Suprapubic skin (tissue), 4 donors: Measurements from ENCODE around the gene C22orf39. TPM values are rescaled to one million over a fixed set of nuclear protein-coding genes. Genes with fewer than 3 reads are reported as not detected.

Source experiments
- DNase-seq, 2 donors: peaks; one replicate each; pipeline ENCODE4 v3.0.0-alpha.2; 2019; ENCODE audit warnings: low spot score in 2 of 2
- H3K27ac ChIP-seq: fragments of 200-600 bp; sonication (generic); one replicate; pipeline ENCODE4 v1.5.1; 2019
- H3K27me3 ChIP-seq: fragments of 200-600 bp; sonication (generic); one replicate; pipeline ENCODE4 v1.5.1; 2019
- H3K36me3 ChIP-seq: fragments of 200-600 bp; sonication (generic); one replicate; pipeline ENCODE4 v1.5.1; 2019
- H3K4me1 ChIP-seq: fragments of 200-600 bp; sonication (generic); one replicate; pipeline ENCODE4 v1.5.1; 2019
- H3K4me3 ChIP-seq: fragments of 200-600 bp; sonication (generic); one replicate; pipeline ENCODE4 v1.5.1; 2019; ENCODE audit warnings: mild to moderate bottlenecking
- H3K9me3 ChIP-seq: fragments of 200-600 bp; sonication (generic); one replicate; pipeline ENCODE4 v1.5.1; 2019
- EP300 ChIP-seq: sonication (generic); formaldehyde crosslinking; IDR thresholded peaks from one replicate; pipeline ENCODE4 v1.6.1; 2017; ENCODE audit warnings: antibody characterized with exemption
- POLR2A ChIP-seq, 2 donors: fragments of 450-650 bp; IDR thresholded peaks; one replicate each; pipeline ENCODE4 v1.6.1; 2017; ENCODE audit warnings: antibody characterized with exemption in 2 of 2, mild to moderate bottlenecking in 2 of 2, moderate library complexity in 2 of 2
- POLR2AphosphoS5 ChIP-seq, 3 donors: sonication (generic); formaldehyde crosslinking; IDR thresholded peaks; one replicate each; pipeline ENCODE4 v1.6.1; 2017; ENCODE audit warnings: antibody characterized with exemption in 3 of 3
- WGBS: methylation state at CpG from one replicate; pipeline ENCODE4 v1.1.5; 2018; 5-methylcytosine and 5-hydroxymethylcytosine counted together
- total RNA-seq, 4 donors: library from RNA; depleted of rRNA; stranded (reverse); fragments of >200 nt; gene quantifications; one replicate each; pipeline ENCODE4 v1.1.0, GENCODE V29; 2016
- TF ChIP-seq, protein P1 (sequence below), 2 donors: fragments of 200-600 bp in 1 of 2; fragments of 450-650 bp in 1 of 2; sonication (generic) in 1 of 2; IDR thresholded peaks; one replicate each; pipeline ENCODE4 v1.5.1; 2016 to 2019; ENCODE audit warnings: antibody characterized with exemption in 2 of 2, mild to moderate bottlenecking in 1 of 2, moderate library complexity in 1 of 2

C22orf39 gene
- total RNA-seq, 4 donors from 2014 or later = 49.4 to 67.0 (median 51.7) TPM

DNA sequence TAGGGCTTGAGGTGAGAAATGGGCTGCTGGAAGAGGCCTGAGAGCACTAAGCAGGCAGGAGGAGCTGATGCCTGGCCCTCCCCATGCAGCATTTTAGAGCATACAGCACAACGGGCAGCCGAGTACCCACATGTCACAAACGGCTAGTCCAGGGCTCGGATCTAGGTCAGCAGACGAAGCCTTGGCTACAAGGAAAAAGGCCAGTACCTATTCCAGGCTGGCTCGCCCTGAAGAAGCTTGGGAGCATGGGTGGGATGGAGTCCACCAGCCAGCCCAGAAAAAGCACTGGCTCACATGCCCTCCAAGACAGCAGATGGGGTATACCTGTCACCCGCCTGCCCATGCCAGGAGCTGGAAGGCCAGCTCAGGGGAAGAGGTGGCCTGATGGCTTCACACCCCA, 21.9 kb upstream of the C22orf39 start:
- H3K27me3 ChIP-seq = no peaks in the 10 kb centered on the region
- H3K9me3 ChIP-seq = no peaks in the 10 kb centered on the region
- H3K36me3 ChIP-seq = peaks cover 97% of the 10 kb centered on the region
- TF ChIP-seq POLR2A (IDR thresholded peaks at IDR 0.05) = no peak
- TF ChIP-seq EP300 = no peak
- TF ChIP-seq, protein P1, sequence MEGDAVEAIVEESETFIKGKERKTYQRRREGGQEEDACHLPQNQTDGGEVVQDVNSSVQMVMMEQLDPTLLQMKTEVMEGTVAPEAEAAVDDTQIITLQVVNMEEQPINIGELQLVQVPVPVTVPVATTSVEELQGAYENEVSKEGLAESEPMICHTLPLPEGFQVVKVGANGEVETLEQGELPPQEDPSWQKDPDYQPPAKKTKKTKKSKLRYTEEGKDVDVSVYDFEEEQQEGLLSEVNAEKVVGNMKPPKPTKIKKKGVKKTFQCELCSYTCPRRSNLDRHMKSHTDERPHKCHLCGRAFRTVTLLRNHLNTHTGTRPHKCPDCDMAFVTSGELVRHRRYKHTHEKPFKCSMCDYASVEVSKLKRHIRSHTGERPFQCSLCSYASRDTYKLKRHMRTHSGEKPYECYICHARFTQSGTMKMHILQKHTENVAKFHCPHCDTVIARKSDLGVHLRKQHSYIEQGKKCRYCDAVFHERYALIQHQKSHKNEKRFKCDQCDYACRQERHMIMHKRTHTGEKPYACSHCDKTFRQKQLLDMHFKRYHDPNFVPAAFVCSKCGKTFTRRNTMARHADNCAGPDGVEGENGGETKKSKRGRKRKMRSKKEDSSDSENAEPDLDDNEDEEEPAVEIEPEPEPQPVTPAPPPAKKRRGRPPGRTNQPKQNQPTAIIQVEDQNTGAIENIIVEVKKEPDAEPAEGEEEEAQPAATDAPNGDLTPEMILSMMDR (IDR thresholded peaks at IDR 0.05) = no peak
- no peak for TF ChIP-seq POLR2AphosphoS5 (IDR thresholded peaks at IDR 0.05)
- 92% methylated on average over 7 of the region's 7 CpGs for WGBS
- peaks cover 7% of the 10 kb centered on the region for H3K4me1 ChIP-seq
- no peak overlapping the region for H3K4me3 ChIP-seq
- DNase-seq = no peak
- H3K27ac ChIP-seq = no peak overlapping the region

DNA sequence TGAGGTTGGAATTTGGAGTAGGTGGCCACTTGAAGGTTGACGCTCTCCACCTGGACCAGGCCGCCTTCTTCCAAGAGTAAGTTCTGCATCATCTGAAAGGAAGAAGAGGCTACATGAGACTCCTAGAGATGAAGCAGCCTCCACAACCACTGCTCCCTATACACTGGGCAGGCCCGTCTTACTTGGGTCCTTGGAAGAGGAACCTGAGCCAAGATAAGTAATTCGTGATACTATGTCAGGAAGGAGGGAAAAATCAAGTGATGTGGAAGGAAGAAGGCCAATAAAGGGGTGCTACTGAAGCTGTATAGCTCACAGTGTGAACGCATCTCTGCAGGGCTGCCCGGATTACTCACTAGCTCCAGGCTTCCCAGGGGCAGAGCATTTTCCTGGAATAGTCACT, 20.4 kb upstream of the C22orf39 start:
- Histone ChIP-seq H3K27ac (no peak overlapping the region), H3K4me1 (peaks cover 3% of the 10 kb centered on the region), H3K36me3 (peaks cover 92% of the 10 kb centered on the region), H3K27me3 (no peaks in the 10 kb centered on the region), H3K9me3 (no peaks in the 10 kb centered on the region), H3K4me3 (no peak overlapping the region)
- WGBS = 96% methylated on average over 6 of the region's 6 CpGs
- DNase-seq = no peak
- TF ChIP-seq POLR2A (IDR thresholded peaks at IDR 0.05) = no peak
- TF ChIP-seq POLR2AphosphoS5 (IDR thresholded peaks at IDR 0.05) = no peak
- TF ChIP-seq, protein P1 (IDR thresholded peaks at IDR 0.05) = no peak
- TF ChIP-seq EP300 = no peak

DNA sequence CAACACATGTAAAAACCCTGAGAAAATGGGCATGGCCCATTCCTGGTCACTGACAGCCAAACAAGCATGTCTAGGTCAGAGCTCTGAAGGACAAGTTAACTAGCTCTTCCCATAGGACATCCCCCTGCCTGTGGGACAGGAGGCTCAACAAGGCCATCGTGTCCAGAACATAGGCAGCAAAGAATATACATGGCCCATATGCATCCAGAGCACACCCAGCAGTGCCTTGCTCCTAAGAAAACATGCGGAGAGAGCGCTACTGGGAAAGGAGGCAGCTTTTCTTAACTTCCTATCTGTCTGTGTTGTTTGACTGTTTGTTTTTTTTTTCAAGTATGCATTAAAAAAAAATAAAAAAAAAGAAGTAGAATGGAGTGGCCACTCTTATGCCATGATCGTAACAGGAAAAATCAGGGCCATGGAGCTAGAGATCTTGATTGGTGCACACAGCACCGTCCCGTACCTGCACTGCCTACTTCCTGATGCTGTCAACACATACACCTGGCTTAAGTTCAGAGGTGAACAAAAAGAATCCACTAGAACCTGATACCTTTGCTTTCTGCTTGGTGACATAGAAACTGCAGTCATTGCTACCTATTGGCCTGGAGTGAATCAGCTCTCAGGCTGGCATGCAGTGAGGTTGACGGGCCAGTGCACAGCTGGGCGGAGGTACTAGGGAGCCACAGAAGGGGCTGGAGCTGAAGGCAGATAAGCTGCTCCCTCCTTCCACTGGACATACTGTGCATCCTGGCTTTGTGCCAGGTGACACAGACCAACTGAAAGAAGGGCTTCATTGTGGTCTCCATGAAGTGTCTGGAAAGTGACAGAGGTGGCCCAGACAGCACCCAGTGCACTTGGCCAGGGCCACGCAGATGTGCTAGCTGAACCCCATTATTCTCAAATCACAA, 19.6 kb upstream of the C22orf39 start:
- Histone ChIP-seq H3K27ac (no peak overlapping the region), H3K4me1 (peaks cover 3% of the 10 kb centered on the region), H3K9me3 (no peaks in the 10 kb centered on the region), H3K27me3 (no peaks in the 10 kb centered on the region), H3K36me3 (peaks cover 90% of the 10 kb centered on the region), H3K4me3 (no peak overlapping the region)
- no peak for TF ChIP-seq POLR2A (IDR thresholded peaks at IDR 0.05)
- no peak for TF ChIP-seq POLR2AphosphoS5 (IDR thresholded peaks at IDR 0.05)
- TF ChIP-seq, protein P1 (IDR thresholded peaks at IDR 0.05) = no peak
- no peak for TF ChIP-seq EP300
- no peak for DNase-seq
- WGBS = 91% methylated on average over 9 of the region's 9 CpGs

DNA sequence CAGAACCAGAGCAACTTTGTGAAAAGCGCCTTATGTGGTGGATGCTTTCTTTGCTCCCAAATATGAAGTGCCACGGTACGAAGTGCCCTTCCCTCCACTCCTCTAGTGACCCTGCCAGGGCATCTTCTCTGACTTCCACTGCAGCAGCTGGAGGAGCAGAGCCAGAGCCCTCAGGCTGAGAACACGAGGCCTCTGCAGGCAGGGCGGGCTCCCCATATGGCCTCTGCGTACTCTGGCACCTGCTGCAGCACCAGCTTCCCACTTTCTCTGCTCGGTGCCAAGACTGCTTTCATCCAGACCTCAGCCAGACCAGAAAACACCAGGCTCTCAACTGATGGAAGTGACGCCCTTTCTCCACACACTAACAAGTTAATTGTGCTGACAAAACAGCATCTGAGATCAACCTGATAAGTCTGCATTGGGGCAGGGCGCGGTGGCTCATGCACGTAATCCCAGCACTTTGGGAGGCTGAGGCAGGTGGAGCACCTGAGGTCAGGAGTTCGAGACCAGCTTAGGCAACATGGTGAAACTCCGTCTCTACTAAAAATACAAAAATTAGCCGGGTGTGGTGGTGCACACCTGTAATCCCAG, 18.7 kb upstream of the C22orf39 start:
- TF ChIP-seq EP300 (no peak), POLR2A (IDR thresholded peaks at IDR 0.05) (no peak), POLR2AphosphoS5 (IDR thresholded peaks at IDR 0.05) (no peak)
- TF ChIP-seq, protein P1 (IDR thresholded peaks at IDR 0.05) = no peak
- DNase-seq = peak in 1 of 2 donors; percentile 45
- no peak overlapping the region for H3K27ac ChIP-seq
- no peaks in the 10 kb centered on the region for H3K9me3 ChIP-seq
- peaks cover 3% of the 10 kb centered on the region for H3K4me1 ChIP-seq
- no peaks in the 10 kb centered on the region for H3K27me3 ChIP-seq
- 74% methylated on average over 13 of the region's 14 CpGs for WGBS
- no peak overlapping the region for H3K4me3 ChIP-seq
- peaks cover 87% of the 10 kb centered on the region for H3K36me3 ChIP-seq

DNA sequence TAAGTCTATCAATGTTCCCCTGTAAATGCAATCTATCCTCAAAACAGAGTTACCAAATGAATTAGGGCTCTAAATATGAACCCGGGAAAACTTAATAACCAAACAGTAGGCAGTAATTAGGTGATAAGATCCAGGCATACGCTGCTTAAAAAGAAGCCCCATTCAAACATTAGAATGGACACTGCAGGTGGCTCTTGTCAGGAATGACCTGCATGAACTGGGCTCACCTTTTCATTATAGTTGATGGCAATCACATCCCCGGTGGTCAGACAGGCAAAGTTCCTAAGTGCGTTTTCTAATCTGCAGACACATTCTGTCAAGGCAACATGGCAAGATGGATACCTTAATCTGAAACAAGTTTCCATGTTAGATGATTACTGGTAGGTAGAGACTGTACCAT, 17.5 kb upstream of the C22orf39 start:
- H3K4me1 ChIP-seq = peaks cover 3% of the 10 kb centered on the region
- H3K9me3 ChIP-seq = no peaks in the 10 kb centered on the region
- peaks cover 80% of the 10 kb centered on the region for H3K36me3 ChIP-seq
- TF ChIP-seq POLR2A (IDR thresholded peaks at IDR 0.05) = no peak
- TF ChIP-seq, protein P1 (IDR thresholded peaks at IDR 0.05) = no peak
- TF ChIP-seq POLR2AphosphoS5 (IDR thresholded peaks at IDR 0.05) = no peak
- no peak for DNase-seq
- H3K4me3 ChIP-seq = no peak overlapping the region
- no peak overlapping the region for H3K27ac ChIP-seq
- 90% methylated on average over 4 of the region's 4 CpGs for WGBS
- no peaks in the 10 kb centered on the region for H3K27me3 ChIP-seq
